Right cardiac atrium (tissue), 5 donors: ENCODE data around the gene ART3. TPM values are rescaled to one million over a fixed set of nuclear protein-coding genes. Genes with fewer than 3 reads are reported as not detected.
"Not testable (repeated sequence)": the region's sequence is repeated elsewhere in the genome, so short reads cannot be mapped to it uniquely, and the experiment has no call there.

Experiments
- ATAC-seq, 2 donors: fragments of 200-7000 bp; cut with Tn5 transposase; one replicate each; pipeline versions ENCODE4 v1.8.0 to v1.9.1; 2020; ENCODE audit warnings: moderate library complexity in 2 of 2, mild to moderate bottlenecking in 1 of 2
- DNase-seq, 3 donors: peaks; one replicate each; pipeline ENCODE4 v3.0.0-alpha.2; 2020
- H3K27ac ChIP-seq: one replicate; pipeline ENCODE4 v1.5.1; 2013; ENCODE audit warnings: mild to moderate bottlenecking, low read length, control low read depth, moderate library complexity
- H3K27me3 ChIP-seq: one replicate; pipeline ENCODE4 v1.6.1; 2013; ENCODE audit not compliant: control insufficient read depth, insufficient read depth
- H3K4me1 ChIP-seq: one replicate; pipeline ENCODE4 v1.6.1; 2013; ENCODE audit warnings: low read length; ENCODE audit not compliant: control insufficient read depth, insufficient read depth
- H3K4me3 ChIP-seq: one replicate; pipeline ENCODE4 v1.5.1; 2013; ENCODE audit warnings: low read length, control low read depth
- H3K9me3 ChIP-seq: one replicate; pipeline ENCODE4 v1.6.1; 2013; ENCODE audit warnings: low read length; ENCODE audit not compliant: control insufficient read depth
- WGBS: extraction: QIAGEN DNeasy Blood & Tissue Kit; methylation state at CpG from one replicate; pipeline ENCODE4 v1.1.7; 2013; 5-methylcytosine and 5-hydroxymethylcytosine counted together
- intact Hi-C, 4 donors: fragments of 100-400 bp; cut with DNase I; formaldehyde crosslinking; loops; one replicate each; pipeline versions ENCODE4 v1.11.0 to v1.14.0; 2022 to 2023
- polyA plus RNA-seq: library from polyadenylated mRNA; stranded (reverse); fragments of 200-250 nt; gene quantifications from one replicate; pipeline ENCODE4 v1.2.3, GENCODE V29; 2013
- total RNA-seq, 4 donors: library from RNA; stranded (reverse); fragmentation: NEBNext Ultra II Directional; extraction: Animal tissue kit (Norgen Biotek cat#: 25700); gene quantifications; one replicate each; pipeline ENCODE4 v1.2.1, GENCODE V29; 2021
- donor health status: healthy with polysubstance abuse.
- donor health status: DM: no; HTN: yes; CAD: no.
- donor health status: DM: no; HTN: no; CAD: no.
- donor health status: DM: no; HTN: yes; CAD: no; lungs with severe emphysema.
- donor health status: DM: yes; HTN: yes; CAD: no.

Gene ART3
- total and polyA plus RNA-seq, 5 donors: 72.7 to 311 (median 129) TPM

GRCh38 chr4:76050560-76051050 lies 23.9 kb upstream of the ART3 start:
- H3K27ac ChIP-seq, H3K4me3 ChIP-seq, ATAC-seq, H3K4me1 ChIP-seq, H3K9me3 ChIP-seq, intact Hi-C loops, H3K27me3 ChIP-seq: not testable (repeated sequence)
- DNase-seq: peak in 1 of 3 donors; percentile 35
- 94% methylated on average over 27 of the region's 27 CpGs for WGBS

GRCh38 chr4:76053730-76054129 lies 20.8 kb upstream of the ART3 start:
- H3K27ac ChIP-seq: no peak overlapping the region
- H3K9me3 ChIP-seq: no peaks in the 10 kb centered on the region
- no peaks in the 10 kb centered on the region for H3K4me1 ChIP-seq
- DNase-seq: no peak
- no peak overlapping the region for H3K4me3 ChIP-seq
- no peak for ATAC-seq
- intact Hi-C loops: no loop called here
- no peaks in the 10 kb centered on the region for H3K27me3 ChIP-seq
- 32% methylated on average over 4 of the region's 4 CpGs for WGBS

- Histone ChIP-seq H3K27ac (no peak overlapping the region), H3K9me3 (no peaks in the 10 kb centered on the region), H3K27me3 (no peaks in the 10 kb centered on the region), H3K4me1 (no peaks in the 10 kb centered on the region), H3K4me3 (no peak overlapping the region)
- intact Hi-C loops: no loop called here
- no peak for ATAC-seq
- no peak for DNase-seq
- 75% methylated on average over 2 of the region's 2 CpGs for WGBS
Observed at GRCh38 chr4:76055016-76055415, 19.5 kb upstream of the ART3 start.

- Histone ChIP-seq H3K4me1 (no peaks in the 10 kb centered on the region), H3K9me3 (no peaks in the 10 kb centered on the region), H3K4me3 (no peak overlapping the region), H3K27me3 (no peaks in the 10 kb centered on the region), H3K27ac (no peak overlapping the region)
- ATAC-seq (no peak), DNase-seq (no peak)
- intact Hi-C loops: no loop called here
- 55% methylated on average over 2 of the region's 2 CpGs for WGBS
Observed at GRCh38 chr4:76055421-76055820, 19.1 kb upstream of the ART3 start.

- DNase-seq: no peak
- H3K27me3 ChIP-seq: no peaks in the 10 kb centered on the region
- no peak overlapping the region for H3K4me3 ChIP-seq
- intact Hi-C loops: no loop called here
- no peak overlapping the region for H3K27ac ChIP-seq
- no peak for ATAC-seq
- no peaks in the 10 kb centered on the region for H3K4me1 ChIP-seq
- no peaks in the 10 kb centered on the region for H3K9me3 ChIP-seq
Observed at GRCh38 chr4:76058302-76058701, 16.2 kb upstream of the ART3 start.

GRCh38 chr4:76058888-76059426 lies 15.6 kb upstream of the ART3 start:
- ATAC-seq (no peak), DNase-seq (no peak)
- intact Hi-C loops: no loop called here
- Histone ChIP-seq H3K27me3 (no peaks in the 10 kb centered on the region), H3K4me3 (no peak overlapping the region), H3K4me1 (no peaks in the 10 kb centered on the region), H3K27ac (no peak overlapping the region), H3K9me3 (no peaks in the 10 kb centered on the region)
- WGBS: 45% methylated on average over 3 of the region's 3 CpGs

- 89% methylated on average over 1 of the region's 1 CpG for WGBS
- H3K27ac ChIP-seq: no peak overlapping the region
- no peak for ATAC-seq
- no peaks in the 10 kb centered on the region for H3K9me3 ChIP-seq
- H3K27me3 ChIP-seq: no peaks in the 10 kb centered on the region
- no peak overlapping the region for H3K4me3 ChIP-seq
- no peak for DNase-seq
- H3K4me1 ChIP-seq: no peaks in the 10 kb centered on the region
- intact Hi-C loops: loop anchor here in 1 of 4 donors (10.0 kb wide), 1 partner anchor 165 kb away; no protein-coding TSS in a partner anchor
Observed at GRCh38 chr4:76059750-76060149, 14.8 kb upstream of the ART3 start.

GRCh38 chr4:76060506-76060905 lies 14.0 kb upstream of the ART3 start:
- ATAC-seq: no peak

GRCh38 chr4:76061421-76061820 lies 13.1 kb upstream of the ART3 start:
- no peak overlapping the region for H3K4me3 ChIP-seq
- intact Hi-C loops: loop anchor here in 1 of 4 donors (10.0 kb wide), 1 partner anchor 167 kb away; no protein-coding TSS in a partner anchor
- 65% methylated on average over 1 of the region's 1 CpG for WGBS
- ATAC-seq (no peak), DNase-seq (no peak)
- H3K27ac ChIP-seq: no peak overlapping the region
- no peaks in the 10 kb centered on the region for H3K9me3 ChIP-seq
- H3K27me3 ChIP-seq: no peaks in the 10 kb centered on the region
- H3K4me1 ChIP-seq: no peaks in the 10 kb centered on the region

More at GRCh38 chr4:76060506-76060905, 14.0 kb upstream of the ART3 start:
- H3K4me1 ChIP-seq: no peaks in the 10 kb centered on the region
- no peaks in the 10 kb centered on the region for H3K9me3 ChIP-seq
- intact Hi-C loops: loop anchor here in 1 of 4 donors (10.0 kb wide), 1 partner anchor 166 kb away; no protein-coding TSS in a partner anchor
- no peak for DNase-seq
- H3K27me3 ChIP-seq: no peaks in the 10 kb centered on the region
- H3K27ac ChIP-seq: no peak overlapping the region
- no peak overlapping the region for H3K4me3 ChIP-seq

GRCh38 chr4:76061982-76062381 lies 12.5 kb upstream of the ART3 start:
- Histone ChIP-seq H3K4me1 (no peaks in the 10 kb centered on the region), H3K4me3 (no peak overlapping the region), H3K9me3 (no peaks in the 10 kb centered on the region), H3K27ac (no peak overlapping the region), H3K27me3 (no peaks in the 10 kb centered on the region)
- WGBS: 43% methylated on average over 1 of the region's 1 CpG
- ATAC-seq (no peak), DNase-seq (no peak)
- intact Hi-C loops: loop anchor here in 1 of 4 donors (10.0 kb wide), 1 partner anchor 167 kb away; no protein-coding TSS in a partner anchor

- Histone ChIP-seq H3K27me3 (no peaks in the 10 kb centered on the region), H3K27ac (no peak overlapping the region), H3K9me3 (no peaks in the 10 kb centered on the region), H3K4me1 (no peaks in the 10 kb centered on the region), H3K4me3 (no peak overlapping the region)
- 61% methylated on average over 3 of the region's 3 CpGs for WGBS
- peak in 1 of 2 donors; percentile 40 for ATAC-seq
- DNase-seq: peak in 1 of 3 donors; percentile 25
- intact Hi-C loops: loop anchor here (2.0 to 10.0 kb wide), 3 partner anchors 69 to 172 kb away; no protein-coding TSS in a partner anchor
Observed at GRCh38 chr4:76066546-76066945, 8.0 kb upstream of the ART3 start.
